Measurements from ENCODE around the gene GPR15LG.
A peak's percentile ranks its signal among the peaks of the same experiment; 100 is the strongest.

GPR15LG gene

DNA sequence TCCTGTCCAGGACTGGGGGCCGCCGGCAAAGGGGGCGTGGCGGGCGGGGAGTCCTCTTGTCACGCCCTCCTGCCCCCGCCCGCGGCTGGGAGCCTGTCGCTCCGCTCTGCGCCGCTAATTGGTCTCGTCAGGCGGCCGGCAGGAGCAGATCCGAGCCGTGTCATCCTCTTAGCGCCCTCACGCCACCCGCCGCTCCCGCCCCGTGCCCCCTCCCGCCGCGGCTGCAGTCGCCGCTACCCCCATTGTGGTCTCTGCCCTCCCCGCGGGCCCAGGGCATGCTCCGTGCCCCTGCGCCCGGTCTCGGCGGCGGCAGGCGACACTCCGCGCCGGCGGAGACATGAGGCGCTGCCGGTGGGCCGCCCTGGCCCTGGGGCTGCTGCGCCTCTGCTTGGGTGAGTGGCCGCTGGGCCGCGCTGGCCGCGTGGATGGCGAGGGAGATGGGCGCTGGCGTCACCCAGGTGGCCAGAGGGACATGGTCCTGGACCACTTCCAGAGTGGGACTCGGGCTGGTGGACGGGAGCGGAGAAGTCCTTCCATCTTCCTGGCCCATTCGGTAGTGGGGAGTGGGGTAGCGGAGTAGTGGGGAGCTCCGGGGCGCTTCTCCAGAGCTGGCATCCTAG, 20.9 kb downstream of the GPR15LG start, which contains the start of gene CDHR1:
CDHR1 (plus strand) TSS at position 114 of the 620 bp plus-strand sequence; CDS start at position 338, 224 bp downstream.
- H3K36me3 Mint-ChIP-seq (ENCODE audit: low read depth): peaks cover 2% of the 10 kb centered on the region

DNA sequence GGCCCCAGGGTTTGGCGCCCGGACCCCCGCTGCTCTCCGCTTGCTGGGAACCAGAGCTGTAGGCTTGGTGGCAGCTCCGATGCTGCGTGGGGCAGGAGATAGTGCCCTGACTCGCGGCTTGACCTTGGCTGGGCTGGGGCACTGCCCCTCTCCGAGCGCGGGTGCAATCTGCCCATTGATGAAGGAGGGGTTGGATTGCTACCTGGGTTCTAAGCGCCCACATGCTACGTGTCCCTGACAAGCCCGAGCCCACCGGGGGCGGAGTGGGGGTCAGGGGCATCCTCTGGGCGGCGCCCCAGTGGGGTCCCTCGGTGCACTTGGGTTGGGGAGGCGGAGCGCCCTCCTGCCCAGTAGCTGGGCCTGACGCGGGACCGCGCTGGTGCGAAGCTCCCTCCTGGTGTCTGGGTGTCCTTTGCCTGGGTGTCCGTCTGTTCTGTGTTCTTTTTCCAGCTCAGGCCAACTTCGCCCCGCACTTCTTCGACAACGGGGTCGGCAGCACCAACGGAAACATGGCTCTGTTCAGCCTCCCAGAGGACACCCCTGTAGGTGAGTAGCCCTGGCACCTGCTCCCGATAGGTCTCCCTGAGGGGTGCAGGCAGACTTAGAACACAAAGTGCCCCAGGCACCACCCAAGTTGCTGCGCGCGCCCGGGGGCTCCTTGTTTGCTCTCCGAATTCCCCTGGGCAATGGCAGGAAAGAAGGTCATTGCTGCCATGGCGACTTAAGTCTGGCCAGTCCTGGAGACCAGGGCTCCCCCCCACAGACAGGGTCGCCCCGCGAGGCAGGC, 21.6 kb downstream of the GPR15LG start:
- Mint-ChIP-seq H3K4me1 (ENCODE audit: low read depth) (peaks cover 5% of the 10 kb centered on the region), H3K9me3 (no peaks in the 10 kb centered on the region), H3K36me3 (ENCODE audit: low read depth) (peaks cover 2% of the 10 kb centered on the region), H3K4me3 (peak overlapping the region; percentile 28), H3K27ac (no peak overlapping the region), H3K27me3 (ENCODE audit: low read depth) (peaks cover 66% of the 10 kb centered on the region)

More for the DNA sequence above, 20.9 kb downstream of the GPR15LG start, which contains the start of gene CDHR1:
- H3K27me3 Mint-ChIP-seq (ENCODE audit: low read depth): peaks cover 64% of the 10 kb centered on the region
- no peaks in the 10 kb centered on the region for H3K9me3 Mint-ChIP-seq
- H3K4me3 Mint-ChIP-seq: peak within 1 kb of the TSS; percentile 28
- peaks cover 5% of the 10 kb centered on the region for H3K4me1 Mint-ChIP-seq (ENCODE audit: low read depth)
- H3K27ac Mint-ChIP-seq: no peak within 1 kb of the TSS

DNA sequence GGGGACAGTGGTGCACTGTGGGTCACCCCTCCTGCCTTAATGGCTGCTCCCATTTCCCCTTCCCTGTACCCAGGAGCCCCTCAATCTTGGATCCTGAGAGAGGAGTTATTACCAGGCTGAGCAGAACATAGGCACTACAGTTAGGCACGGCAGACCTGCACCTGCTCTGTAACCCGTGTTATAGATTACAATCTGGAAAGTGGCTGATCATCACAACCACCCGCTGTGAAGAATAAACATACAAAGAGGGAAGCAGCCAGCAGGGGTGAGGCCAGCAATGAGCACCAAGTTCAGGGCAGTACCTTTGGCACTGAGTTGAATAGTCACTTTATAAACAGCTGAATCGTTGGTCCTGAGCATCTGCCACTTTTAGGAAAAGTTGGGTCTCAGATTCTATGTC, 22.5 kb downstream of the GPR15LG start:
- no peak overlapping the region for H3K27ac Mint-ChIP-seq
- no peaks in the 10 kb centered on the region for H3K9me3 Mint-ChIP-seq
- no peak overlapping the region for H3K4me3 Mint-ChIP-seq
- peaks cover 2% of the 10 kb centered on the region for H3K36me3 Mint-ChIP-seq (ENCODE audit: low read depth)
- H3K4me1 Mint-ChIP-seq (ENCODE audit: low read depth): peaks cover 4% of the 10 kb centered on the region
- peaks cover 68% of the 10 kb centered on the region for H3K27me3 Mint-ChIP-seq (ENCODE audit: low read depth)

DNA sequence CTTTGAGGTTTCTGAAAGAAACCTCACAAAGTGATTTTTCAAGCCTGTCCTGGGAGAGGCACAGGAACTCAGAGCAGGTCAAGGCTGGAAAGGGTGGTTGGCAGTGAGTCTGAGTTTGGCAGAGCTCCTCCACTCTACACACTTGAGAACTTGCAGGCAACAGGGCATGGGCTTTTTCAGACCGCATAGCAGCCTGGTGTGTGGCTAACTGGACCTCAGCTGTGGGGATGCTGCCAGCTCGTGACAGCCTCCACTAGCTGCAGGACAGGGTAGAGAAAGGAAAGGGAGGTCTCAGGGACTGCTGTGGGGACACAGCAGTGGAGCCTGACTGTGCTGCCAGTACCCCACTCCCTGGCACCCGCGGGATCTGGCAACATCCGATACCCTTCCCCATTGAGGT, 23.3 kb downstream of the GPR15LG start:
- no peaks in the 10 kb centered on the region for H3K9me3 Mint-ChIP-seq
- H3K4me3 Mint-ChIP-seq: no peak overlapping the region
- H3K4me1 Mint-ChIP-seq (ENCODE audit: low read depth): no peaks in the 10 kb centered on the region
- no peak overlapping the region for H3K27ac Mint-ChIP-seq
- H3K27me3 Mint-ChIP-seq (ENCODE audit: low read depth): peaks cover 59% of the 10 kb centered on the region
- peaks cover 2% of the 10 kb centered on the region for H3K36me3 Mint-ChIP-seq (ENCODE audit: low read depth)

DNA sequence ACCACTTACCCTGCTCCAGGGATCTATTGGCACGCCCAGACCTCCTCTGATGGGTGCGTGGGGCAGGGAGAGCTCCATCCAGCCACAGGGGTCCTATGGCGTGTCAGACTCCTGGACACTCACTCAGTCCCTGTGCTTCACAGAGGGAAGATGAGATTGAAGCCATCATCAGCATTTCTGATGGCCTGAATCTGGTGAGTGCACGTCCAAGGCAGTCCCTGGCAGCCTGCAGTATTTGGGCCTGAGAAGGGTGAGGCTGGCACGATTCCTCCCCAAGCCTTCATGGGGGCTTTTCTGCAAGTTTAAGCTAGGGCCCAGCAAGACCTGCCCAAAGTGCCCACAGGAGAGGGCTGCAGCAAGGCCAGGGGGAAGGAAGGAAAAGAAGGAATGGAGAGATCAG, 24.0 kb downstream of the GPR15LG start:
- H3K4me3 Mint-ChIP-seq: no peak overlapping the region
- H3K9me3 Mint-ChIP-seq: no peaks in the 10 kb centered on the region
- H3K4me1 Mint-ChIP-seq (ENCODE audit: low read depth): no peaks in the 10 kb centered on the region
- no peaks in the 10 kb centered on the region for H3K36me3 Mint-ChIP-seq (ENCODE audit: low read depth)
- H3K27me3 Mint-ChIP-seq (ENCODE audit: low read depth): peaks cover 55% of the 10 kb centered on the region
- no peak overlapping the region for H3K27ac Mint-ChIP-seq

DNA sequence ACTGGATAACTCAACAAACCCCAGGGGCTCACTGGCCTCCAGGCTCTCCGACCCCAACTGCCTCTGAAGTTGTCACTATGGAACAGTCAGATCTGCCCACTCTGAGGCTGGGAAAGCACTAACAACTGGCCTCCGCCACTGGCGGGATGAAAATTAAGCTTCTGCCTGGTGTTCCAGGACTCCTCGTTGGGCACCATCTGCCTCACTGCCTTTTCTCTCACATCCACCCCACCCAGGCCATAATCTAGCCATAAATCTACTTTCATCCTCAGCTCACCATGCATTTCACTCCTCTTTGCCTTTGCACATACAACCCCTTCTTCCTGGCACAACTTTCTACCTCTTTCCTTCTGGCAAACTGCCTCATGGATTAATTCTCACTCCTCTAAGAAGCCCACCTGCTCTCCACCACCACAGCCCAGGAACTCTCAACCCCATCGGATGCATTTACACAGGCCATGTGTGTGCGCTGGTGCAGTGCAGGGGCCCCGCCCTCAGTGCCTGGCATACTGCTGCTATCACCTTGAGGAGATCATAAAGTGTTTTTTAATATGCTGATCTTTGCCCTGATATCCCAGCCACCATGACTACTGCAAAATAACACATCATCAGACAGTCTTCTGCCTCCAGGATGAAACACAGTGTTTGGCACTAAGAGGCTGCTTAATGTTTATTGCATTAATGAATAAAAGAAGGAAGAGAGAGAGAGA, 24.8 kb downstream of the GPR15LG start:
- Mint-ChIP-seq H3K36me3 (ENCODE audit: low read depth) (no peaks in the 10 kb centered on the region), H3K4me1 (ENCODE audit: low read depth) (no peaks in the 10 kb centered on the region), H3K4me3 (no peak overlapping the region), H3K9me3 (no peaks in the 10 kb centered on the region), H3K27me3 (ENCODE audit: low read depth) (peaks cover 48% of the 10 kb centered on the region), H3K27ac (no peak overlapping the region)

DNA sequence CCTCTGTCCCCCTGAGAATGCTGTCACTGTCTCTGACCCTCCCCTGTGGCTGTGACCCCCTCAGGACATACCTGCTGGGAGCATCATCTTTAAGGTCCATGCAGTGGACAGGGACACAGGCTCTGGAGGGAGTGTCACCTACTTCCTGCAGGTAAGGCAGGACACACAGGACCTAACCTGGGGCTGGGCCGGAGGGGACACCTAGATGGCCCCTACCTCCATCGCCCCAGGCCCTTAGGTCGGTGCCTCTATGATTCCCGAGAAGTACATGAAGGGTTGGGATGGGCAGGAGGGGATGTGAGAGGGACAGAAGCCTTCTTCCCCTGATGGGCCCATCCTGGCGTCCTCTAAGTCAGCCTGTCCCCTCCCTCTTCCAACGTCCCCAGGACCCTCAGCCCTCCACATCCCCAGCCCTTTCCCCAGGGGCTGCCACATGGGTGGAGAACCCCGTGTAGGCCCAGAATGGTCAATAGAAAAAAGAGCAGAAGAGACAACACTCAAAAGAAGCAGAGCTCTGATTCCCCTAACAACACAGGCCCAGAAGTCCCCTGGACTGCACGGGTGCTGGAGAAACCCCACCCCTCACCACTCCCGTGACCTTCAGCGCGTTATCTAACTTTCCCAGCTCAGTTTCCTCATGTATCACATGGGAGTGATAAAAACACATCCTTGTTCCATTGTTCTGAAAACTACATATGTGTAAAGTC, 27.1 kb downstream of the GPR15LG start:
- H3K4me3 Mint-ChIP-seq: no peak overlapping the region
- no peaks in the 10 kb centered on the region for H3K36me3 Mint-ChIP-seq (ENCODE audit: low read depth)

DNA sequence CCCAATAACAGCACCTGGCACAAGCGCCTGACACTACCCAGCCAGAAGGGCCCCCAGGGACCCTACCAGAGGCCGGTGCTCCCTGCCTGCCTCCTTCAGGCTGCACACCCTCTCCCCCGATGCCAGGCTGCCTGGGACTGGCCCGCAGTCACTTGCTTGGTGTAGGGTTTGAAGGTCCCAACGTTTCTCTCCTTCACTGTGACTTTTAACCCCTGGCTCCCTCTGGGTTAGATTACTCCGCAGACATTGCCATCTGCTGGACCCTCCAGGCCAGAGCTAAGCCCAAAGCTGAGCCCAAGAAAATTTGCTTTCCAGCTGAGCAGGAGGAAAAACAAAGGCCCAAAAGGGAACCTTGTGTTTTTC, 27.6 kb downstream of the GPR15LG start:
- Mint-ChIP-seq H3K4me1 (ENCODE audit: low read depth) (no peaks in the 10 kb centered on the region), H3K27me3 (ENCODE audit: low read depth) (peaks cover 29% of the 10 kb centered on the region), H3K9me3 (no peaks in the 10 kb centered on the region), H3K27ac (no peak overlapping the region), H3K4me3 (no peak overlapping the region), H3K36me3 (ENCODE audit: low read depth) (no peaks in the 10 kb centered on the region)

More for the DNA sequence above, 27.1 kb downstream of the GPR15LG start:
- H3K9me3 Mint-ChIP-seq: no peaks in the 10 kb centered on the region
- no peaks in the 10 kb centered on the region for H3K4me1 Mint-ChIP-seq (ENCODE audit: low read depth)
- H3K27ac Mint-ChIP-seq: no peak overlapping the region
- peaks cover 34% of the 10 kb centered on the region for H3K27me3 Mint-ChIP-seq (ENCODE audit: low read depth)

DNA sequence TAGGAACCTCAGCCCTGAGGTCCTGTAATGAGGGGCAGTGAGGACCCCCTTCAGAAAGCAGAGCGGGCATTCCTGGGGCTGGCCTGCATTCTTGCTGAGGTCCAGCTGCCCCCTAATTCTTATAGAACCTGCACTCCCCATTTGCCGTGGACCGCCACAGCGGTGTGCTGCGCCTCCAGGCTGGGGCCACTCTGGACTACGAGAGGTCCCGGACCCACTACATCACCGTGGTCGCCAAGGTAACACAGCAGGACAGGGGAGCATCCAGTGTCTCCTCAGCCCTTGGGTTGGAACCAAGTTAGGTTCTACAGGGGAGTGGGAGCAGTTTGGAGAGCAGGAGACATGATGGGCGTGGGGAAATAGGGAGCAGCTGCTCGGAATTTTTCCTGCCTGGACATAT, 28.1 kb downstream of the GPR15LG start:
- H3K27ac Mint-ChIP-seq: no peak overlapping the region

DNA sequence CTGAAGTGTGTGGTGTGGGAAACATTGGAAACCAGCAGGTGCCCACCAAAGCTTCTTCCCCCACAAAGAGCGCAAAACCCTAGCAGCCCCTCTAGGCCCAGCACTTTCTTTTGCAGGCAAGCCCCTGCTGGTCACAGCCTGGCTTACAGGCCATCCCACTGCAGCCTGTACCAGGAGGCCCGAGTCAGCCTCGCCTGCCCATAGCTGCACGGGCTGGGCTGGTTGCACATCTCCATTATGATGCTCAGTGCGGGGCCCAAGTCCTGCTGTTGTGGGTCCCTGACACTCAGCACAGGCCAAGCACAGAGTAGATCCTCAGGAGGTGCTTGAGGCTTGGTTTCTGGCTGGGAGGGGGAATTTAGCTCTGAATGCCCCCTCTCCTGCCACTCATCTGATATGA, 28.7 kb downstream of the GPR15LG start:
- H3K36me3 Mint-ChIP-seq (ENCODE audit: low read depth): no peaks in the 10 kb centered on the region
- no peaks in the 10 kb centered on the region for H3K4me1 Mint-ChIP-seq (ENCODE audit: low read depth)
- no peak overlapping the region for H3K4me3 Mint-ChIP-seq
- H3K27ac Mint-ChIP-seq: no peak overlapping the region
- peaks cover 26% of the 10 kb centered on the region for H3K27me3 Mint-ChIP-seq (ENCODE audit: low read depth)
- no peaks in the 10 kb centered on the region for H3K9me3 Mint-ChIP-seq

More for the DNA sequence above, 28.1 kb downstream of the GPR15LG start:
- peaks cover 26% of the 10 kb centered on the region for H3K27me3 Mint-ChIP-seq (ENCODE audit: low read depth)
- no peak overlapping the region for H3K4me3 Mint-ChIP-seq
- no peaks in the 10 kb centered on the region for H3K4me1 Mint-ChIP-seq (ENCODE audit: low read depth)
- H3K36me3 Mint-ChIP-seq (ENCODE audit: low read depth): no peaks in the 10 kb centered on the region
- H3K9me3 Mint-ChIP-seq: no peaks in the 10 kb centered on the region

DNA sequence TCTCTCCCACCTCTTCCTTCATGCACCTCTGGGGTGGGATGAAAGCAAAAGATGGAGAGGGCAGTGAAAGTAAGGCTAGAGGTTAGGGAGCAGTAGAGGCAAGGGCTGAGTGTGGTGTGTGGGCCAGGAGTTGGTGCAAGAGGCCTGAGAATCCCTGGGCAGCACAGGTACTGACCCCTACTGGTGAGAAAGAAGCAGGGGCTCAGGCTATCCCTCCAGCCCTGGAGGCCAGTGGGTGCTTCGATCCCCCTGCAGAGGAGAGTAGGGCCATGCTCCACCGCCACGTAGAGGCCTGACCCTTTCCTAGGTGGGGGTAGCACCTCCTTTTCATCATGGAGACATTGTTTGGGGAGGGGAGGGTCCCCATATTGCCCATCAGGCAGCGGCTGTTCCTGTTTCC, 30.5 kb downstream of the GPR15LG start:
- no peak overlapping the region for H3K27ac Mint-ChIP-seq
- peaks cover 16% of the 10 kb centered on the region for H3K27me3 Mint-ChIP-seq (ENCODE audit: low read depth)
- H3K9me3 Mint-ChIP-seq: no peaks in the 10 kb centered on the region
- H3K4me1 Mint-ChIP-seq (ENCODE audit: low read depth): no peaks in the 10 kb centered on the region
- H3K4me3 Mint-ChIP-seq: no peak overlapping the region
- no peaks in the 10 kb centered on the region for H3K36me3 Mint-ChIP-seq (ENCODE audit: low read depth)

DNA sequence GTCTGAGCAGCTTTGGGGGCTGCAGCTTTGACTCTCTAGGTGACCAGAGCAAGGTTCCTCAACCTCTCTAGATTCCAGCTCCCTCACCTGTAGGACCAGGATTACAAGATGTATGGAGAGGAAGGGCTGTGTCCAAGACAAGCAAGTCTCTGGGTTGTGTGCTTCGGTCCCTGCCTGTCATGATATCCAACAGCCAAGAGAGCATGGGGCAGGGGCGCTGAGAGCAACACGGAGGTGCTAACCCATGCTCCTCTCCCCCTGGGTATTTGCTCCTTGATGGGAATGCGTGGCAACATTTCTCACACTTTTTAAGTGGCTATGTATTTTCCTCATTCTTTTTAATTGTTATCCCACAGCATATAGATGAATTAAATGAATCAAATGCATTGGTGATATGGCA, 31.0 kb downstream of the GPR15LG start:
- Mint-ChIP-seq H3K4me1 (ENCODE audit: low read depth) (no peaks in the 10 kb centered on the region), H3K27me3 (ENCODE audit: low read depth) (peaks cover 16% of the 10 kb centered on the region), H3K4me3 (no peak overlapping the region), H3K36me3 (ENCODE audit: low read depth) (no peaks in the 10 kb centered on the region), H3K27ac (no peak overlapping the region), H3K9me3 (no peaks in the 10 kb centered on the region)

DNA sequence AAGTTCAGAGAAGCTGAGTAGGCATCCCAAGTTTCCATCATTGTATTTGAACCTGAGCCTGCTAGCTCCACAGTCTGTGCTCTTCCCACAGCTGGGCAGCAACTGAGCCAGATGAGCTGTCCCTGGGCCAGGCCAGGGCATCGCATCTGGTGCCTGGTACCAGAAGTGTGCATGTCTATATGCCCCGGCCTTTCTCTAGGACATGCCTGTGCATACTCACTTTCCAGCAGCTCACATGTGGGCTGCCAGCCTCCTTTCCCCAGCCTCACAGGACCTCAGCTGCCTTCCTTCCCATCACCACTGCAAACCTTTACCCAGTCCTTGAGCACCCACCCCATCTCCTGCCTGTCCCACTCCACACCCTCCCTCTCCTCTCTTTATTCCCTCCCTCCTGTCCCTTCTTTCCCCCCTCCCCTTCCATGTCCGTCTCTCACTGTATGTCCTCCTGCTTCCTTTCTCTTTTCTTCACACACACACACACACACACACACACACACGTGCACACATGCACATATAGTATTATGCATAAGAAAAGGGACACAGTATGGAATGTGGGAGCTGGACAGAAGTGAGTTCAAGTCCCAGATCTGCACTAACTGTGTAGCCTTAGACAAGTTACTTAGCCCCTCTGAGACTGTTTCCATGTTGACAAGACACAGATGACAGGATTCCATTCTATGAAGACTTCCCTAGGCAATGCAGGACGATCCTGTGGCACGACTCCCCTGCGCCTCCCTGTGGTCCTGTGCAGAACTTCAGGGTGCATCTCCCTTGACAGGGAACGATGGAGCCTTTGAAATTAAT, 31.6 kb downstream of the GPR15LG start:
- Mint-ChIP-seq H3K27me3 (ENCODE audit: low read depth) (peaks cover 15% of the 10 kb centered on the region), H3K4me3 (no peak overlapping the region), H3K4me1 (ENCODE audit: low read depth) (no peaks in the 10 kb centered on the region), H3K27ac (no peak overlapping the region), H3K9me3 (no peaks in the 10 kb centered on the region), H3K36me3 (ENCODE audit: low read depth) (no peaks in the 10 kb centered on the region)

Data from T-helper 1 cell treated with Interleukin-12 subunit alpha and Interleukin-12 subunit beta and Interleukin-4 antibody, amounts not matched to agents 30 μg/mL and 1 μg/mL, for 36 hours (primary cell).